HK-2 (cell line): ENCODE results near the gene AKT1.

ENCODE experiments used
- DNase-seq: peaks from one replicate; pipeline ENCODE4 v3.0.0-alpha.2; 2018; ENCODE audit not compliant: unreplicated experiment

The AKT1 gene

DNA sequence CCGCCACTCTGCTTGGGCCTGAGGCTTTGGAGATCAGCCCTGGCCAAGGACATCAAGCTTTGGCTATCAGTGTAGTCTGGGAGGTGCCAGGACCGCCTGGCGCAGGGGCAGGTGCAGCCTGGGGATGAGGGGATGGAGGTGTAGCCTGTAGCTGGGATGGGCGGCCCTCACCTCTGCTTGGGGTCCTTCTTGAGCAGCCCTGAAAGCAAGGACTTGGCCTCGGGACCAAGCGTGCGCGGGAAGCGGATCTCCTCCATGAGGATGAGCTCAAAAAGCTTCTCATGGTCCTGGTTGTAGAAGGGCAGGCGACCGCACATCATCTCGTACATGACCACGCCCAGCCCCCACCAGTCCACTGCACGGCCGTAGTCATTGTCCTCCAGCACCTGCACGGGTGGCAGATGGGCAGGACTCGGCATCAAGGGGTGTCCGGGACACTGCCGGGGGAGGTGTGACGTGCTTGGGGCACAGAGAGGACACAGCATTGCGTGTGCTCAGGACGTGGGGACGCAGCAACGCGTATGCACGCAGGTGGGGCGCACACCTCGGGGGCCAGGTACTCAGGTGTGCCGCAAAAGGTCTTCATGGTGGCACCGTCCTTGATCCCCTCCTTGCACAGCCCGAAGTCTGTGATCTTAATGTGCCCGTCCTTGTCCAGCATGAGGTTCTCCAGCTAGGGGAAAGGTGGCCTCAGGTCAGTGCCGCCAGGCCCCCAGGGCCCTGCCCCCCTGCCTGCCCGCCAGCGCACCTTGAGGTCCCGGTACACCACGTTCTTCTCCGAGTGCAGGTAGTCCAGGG is 22.6 kb downstream of the AKT1 start:
- DNase-seq, result no peak

DNA sequence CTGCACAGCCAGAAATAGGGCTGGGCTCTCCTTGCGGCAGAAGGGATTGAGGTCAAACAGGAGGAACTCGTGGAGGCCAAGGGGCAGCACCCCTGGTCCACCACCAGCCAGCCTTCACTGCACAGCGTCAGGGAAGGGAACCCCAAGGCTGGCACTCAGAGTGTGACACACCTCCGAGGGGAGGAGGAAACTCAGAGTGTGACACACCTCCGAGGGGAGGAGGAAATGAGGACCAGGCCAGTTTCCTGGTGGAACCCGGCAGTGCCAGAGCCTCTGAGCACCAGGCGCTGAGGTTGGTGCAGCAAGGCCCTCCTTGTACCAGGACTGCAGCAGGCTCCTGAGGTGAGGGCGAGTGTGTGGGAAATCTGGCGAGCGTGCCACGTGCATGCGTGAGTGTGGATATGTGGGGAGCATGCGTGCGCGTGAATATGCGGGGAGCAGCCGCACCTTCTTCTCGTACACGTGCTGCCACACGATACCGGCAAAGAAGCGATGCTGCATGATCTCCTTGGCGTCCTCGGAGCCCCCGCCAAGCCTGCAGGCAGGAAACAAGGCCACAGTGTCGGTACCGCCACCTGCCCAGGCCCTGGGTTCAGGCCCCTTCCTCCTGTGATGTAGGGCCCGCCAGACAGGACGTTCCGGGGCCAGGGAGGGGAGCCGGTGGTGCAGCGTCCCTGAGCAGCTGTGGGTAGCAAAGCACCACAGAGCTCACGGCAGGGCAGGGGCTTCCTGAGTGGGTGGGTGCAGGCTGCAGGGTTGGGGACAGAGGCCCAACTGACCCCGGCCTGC is 23.4 kb downstream of the AKT1 start:
- DNase-seq, result no peak

DNA sequence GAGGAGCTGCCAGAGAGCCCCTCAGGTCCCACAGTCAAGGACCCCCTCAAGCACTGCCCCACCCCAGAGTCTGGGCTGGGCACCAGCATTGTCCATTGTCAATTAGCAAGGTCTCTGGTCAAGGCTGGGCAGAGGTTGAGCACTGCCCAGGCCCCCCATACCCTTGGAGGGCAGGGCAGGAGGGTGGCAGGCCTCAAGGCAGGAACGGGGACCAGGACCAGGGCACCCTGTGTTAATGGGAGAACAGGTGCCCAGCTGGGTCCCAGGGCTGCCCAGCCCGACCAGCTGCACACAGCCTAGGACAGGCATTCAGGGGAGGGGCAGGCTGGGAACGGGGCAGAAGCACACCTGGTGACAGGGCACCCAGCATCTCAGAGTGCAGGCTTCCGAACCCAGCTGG is 24.2 kb downstream of the AKT1 start:
- no peak for DNase-seq

DNA sequence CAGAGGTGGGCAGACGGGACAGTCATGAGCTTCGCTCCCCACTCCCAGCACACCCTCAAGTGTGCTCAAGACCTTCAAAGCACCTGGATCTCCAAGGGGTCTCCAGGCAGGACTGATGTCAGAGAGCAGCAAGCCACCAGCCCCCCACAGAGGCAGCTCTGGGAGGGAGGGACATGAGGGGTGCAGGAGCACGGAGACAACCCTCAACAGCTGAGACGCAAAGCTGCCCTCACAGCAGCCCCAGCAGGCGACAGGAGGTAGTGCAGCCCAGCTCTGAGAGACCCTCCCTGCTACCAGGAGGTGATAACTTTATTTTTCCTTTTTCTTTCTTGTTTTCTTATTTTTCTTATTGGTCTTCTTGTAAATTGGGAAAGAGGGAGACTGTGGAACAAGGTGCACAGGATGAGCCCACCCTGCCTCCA is 24.7 kb downstream of the AKT1 start:
- DNase-seq, result no peak

DNA sequence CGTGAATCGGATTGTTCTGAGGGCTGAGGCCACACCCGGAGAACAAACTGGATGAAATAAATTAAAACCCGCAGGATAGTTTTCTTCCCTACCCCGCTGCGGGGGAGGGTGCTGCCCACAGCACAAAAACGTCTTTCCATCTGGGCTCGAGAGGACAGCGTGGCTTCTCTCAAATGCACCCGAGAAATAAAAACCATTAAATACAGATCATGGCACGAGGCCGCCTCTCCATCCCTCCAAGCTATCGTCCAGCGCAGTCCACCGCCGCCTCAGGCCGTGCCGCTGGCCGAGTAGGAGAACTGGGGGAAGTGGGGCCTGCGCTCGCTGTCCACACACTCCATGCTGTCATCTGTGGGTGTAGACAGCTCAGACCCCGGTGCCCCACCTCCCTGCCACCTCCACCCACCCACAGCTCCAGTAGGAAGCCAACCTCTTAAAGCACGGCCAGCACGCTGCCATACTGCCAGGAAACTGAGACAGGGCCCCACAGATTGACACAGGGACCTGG is 25.4 kb downstream of the AKT1 start:
- no peak for DNase-seq

DNA sequence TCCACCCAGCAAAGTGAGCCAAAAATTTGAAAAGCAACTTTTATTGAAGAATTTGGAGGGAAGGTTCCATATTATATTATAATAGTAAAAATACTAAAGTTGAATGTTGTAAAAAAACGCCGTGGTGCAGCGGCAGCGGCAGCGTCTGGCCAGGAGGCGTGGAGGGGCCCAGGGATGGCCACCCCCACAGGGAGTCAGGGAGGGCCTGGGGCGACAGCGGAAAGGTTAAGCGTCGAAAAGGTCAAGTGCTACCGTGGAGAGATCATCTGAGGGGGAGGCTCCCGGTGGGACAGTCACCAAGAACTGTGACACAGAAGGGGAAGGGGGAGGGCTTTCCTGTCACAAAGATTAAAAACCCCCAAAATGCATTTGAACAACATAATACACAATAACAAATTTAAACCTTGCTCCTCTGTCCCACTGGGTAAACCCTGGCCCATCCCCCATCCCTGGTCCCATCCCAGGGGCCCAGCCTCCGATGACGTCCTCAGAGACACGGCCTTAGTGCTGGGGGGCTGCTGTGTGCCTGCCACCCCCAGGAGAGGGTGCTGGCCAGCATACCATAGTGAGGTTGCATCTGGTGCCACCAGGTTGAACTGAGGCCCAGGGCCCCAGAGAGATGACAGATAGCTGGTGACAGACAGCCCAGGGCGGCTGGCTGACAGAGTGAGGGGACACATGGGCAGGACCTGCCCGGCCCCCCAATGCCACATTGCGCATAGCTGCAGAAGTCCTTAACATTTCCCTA is 26.1 kb downstream of the AKT1 start:
- DNase-seq, result no peak

DNA sequence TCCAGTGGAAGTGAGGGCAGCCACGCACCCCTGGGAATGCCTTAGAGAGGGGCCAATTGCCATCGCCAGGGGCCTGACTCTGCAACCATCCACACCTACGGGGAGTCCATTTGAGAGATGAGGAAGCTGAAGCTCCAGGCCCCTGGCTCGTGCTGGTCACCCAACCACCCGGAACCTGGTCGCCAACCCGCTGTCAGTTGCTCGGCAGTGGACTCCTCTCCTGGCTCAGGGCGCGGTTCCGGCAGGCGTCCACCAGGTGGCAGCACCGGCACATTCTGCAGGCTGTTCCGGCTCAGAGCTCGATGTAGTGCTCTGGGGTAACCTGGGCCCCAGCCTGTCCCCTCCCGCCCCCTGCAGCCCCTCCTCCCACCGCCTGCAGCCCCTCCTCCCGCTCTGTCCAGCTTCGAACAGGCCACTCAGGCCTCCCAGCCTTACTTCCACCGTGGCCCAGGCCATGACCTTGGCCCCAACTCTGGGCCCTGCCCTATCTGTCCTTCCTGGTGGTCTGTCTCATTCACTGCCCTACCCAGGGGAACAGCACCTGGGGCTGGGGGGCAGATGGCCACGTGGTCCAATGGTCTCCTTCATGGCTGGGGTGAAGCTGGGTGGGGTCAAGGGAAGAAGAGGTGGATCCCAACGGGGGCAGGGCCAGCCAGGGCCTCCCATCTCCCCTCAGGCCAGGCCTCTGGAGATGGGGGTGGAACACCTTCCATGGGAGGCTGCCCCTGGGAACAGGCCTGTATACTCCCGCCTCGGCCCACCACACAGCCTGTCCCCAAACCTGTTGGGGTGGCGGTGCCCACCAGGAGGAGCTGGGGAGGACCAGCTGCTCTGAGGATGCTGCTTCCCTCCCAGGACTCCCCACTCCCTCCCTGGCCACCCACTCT is 26.9 kb downstream of the AKT1 start:
- peak; percentile 97 for DNase-seq

DNA sequence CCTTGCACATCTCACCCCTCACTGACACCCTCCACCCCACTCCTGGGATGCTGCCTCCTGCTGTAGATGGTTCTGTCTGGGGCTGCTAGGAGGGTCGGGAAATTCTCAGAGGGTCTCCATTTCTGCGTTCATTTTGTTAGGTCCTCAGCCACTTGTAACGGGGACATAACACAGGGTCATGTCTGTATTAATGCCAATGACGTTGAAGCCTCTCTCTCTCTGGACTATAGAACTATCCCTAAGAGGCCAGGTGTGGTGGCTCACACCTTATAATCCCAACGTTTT is 28.0 kb downstream of the AKT1 start:
- DNase-seq, result no peak

DNA sequence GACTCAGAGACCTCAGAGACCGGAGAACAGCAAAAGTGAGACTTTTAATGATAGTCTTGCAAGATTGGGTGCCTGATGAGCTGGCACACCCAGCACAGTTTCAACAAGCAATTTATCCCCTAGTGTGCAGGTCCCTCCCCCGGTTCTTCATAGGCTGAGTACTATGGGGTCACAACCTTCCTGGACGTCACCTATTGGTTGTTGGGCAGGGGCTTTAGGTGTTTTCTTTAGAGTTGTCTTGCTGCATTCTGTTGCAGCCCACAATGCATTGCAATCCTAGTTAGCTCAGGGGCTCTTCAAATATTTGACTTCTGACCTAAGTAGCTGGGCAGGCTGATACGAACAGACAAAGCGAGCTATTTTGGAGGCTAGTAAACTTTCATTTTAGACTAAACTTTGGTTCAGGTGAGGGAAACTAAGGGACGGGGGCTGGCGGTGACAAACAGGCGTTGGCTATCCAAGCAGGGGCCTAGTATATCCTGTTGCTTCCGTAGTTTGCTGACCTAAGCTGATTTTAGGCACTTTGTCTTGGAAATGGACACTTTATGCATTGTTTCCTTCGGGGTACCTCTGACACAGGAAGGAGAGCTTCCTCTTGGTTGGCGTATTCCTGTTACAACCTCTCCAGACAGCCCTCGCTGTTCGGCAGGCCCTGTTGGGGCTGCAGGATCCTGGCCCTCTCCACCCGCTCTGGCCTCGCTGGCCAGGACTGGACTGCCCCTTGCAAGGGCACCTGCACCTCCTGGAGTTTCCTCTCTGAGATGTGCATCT is 28.5 kb downstream of the AKT1 start:
- no peak for DNase-seq

DNA sequence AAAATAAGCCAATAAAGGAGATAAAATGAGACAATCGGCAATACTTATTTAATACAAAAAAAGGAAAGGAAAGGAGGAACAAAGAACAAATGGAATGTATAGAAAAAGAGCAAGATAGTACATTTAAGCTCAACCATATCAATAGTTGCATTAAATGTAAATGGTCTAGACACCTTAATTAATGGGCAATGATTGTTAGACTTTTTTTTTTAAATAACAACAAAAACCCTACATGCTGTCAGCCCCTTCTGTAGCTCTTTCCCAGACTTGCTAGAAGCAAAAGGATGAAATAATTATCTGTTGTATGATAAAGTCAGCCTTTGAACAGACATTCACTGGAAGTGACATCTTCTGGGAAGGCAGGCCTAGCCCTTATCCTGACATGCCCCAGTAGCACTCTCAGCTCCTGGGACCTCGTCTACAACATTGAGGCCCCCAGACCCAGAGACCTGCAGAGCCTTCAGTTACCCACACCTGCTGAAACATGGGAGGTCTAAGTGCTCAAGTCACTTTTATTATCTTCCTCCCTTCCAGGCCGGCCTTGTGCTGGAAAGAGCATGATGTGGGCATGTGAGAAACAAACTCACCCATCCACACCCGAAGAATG is 29.2 kb downstream of the AKT1 start:
- DNase-seq, result no peak

DNA sequence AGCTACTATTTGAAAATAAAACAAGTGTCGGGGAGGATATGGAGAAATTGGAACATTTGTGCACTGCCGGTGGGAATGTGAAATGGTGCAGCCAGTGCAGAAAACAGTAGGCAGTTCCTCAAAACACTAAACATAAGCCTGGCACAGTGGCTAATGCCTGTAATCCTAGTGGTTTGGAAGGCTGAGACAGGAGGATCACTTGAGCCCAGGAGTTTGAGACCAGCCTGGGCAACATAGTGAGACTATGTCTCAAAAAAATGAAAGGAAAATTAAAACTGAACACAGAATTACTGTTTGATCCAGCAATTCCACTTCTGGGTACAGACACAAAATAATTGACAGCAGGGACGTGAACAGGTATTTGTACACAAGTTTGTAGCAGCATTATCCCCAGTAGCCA is 30.0 kb downstream of the AKT1 start:
- no peak for DNase-seq

DNA sequence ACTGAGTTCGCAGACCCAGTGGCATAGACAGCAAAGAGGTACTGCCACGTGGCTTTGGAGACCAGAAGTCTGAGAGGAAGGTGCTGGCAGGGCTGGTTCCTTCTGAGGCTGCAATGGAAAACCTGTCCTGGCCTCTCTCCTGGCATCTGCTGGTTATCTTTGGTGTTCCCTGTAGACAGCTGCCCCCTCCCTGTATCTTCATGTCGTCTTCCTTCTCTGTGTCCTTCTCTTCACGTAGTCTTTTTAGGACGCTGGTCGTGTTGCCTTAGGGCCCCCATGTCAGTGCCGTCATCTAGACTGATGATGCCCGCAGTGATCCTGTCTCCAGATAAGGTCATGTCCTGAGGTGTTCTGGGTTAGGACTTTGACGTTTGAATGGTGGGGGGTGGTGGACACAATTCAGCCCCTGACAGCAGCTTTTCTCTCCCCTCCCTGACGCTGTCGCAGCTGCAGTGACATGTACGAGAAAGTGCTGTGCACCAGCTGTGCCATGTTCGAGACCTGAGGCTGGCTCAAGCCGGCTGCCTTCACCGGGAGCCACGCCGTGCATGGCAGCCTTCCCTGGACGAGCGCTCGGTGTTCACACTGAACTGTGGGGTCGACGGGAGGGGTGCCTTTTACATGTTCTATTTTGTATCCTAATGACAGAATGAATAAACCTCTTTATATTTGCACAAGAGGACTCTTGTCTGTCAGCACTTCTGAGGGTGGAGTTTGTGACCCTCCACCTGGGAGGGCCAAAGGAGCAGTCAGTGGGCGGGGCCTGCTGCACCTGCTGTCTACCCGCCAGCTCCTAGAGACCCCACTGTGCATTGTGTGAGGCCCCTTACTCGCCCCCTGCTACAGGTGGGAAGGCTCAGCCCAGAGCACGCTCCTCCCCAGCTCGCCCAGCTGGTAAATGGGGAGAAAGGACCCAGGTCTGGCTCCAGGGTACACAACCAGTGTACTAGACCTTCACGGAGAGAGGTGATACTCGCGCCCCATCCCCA is 36.3 kb downstream of the AKT1 start:
- no peak for DNase-seq

DNA sequence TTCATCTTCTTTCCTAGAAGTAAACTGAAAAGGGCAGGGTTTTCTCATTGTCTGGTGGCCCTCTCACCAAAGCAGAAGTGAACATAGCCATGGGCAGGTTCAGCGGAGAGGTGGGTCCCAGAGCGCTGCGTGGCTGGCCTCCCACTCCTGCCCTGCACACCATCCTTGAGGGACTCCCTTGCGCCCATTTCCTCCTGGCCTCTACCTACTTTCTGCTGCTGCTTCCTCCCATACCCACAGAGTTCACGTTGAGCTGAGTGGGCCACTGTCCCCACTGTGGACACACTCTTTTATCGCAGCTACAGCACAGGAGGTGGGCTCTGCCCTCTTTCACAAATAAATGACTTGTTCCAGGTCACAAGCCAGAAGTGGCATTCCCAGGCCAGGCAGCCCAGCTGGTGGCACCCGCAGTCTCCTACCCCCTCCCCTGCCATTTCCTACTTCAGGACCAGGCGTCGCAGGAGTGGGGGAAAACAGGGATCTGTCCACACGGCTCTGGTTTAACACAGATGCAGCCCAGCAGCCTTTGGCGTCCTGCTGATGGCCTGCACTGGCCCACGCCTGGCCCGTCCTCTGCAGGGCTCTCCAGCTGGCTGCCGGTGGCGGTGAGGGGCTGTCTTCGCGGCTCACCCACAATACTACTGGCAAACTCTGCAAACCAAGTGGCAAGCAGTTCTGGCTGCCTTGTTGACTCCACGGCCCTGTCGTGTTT is 37.7 kb downstream of the AKT1 start:
- no peak for DNase-seq

DNA sequence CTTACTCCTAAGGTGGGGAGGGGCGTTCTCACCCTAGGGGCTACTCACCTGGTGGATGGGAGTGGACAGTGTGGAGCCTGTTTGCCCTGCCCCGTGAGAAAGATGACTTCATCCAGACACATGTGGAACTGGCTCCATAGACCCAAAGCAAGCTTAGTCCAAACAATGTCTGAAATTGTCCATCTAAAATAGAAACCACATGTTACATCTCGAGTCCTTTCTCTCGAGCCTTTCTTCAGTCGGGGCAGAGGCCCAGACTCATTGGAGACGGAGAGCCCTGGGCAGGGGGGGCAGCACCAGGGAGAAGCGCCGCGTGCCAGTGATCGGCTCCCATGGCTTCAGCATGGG is 38.3 kb downstream of the AKT1 start:
- DNase-seq, result no peak

DNA sequence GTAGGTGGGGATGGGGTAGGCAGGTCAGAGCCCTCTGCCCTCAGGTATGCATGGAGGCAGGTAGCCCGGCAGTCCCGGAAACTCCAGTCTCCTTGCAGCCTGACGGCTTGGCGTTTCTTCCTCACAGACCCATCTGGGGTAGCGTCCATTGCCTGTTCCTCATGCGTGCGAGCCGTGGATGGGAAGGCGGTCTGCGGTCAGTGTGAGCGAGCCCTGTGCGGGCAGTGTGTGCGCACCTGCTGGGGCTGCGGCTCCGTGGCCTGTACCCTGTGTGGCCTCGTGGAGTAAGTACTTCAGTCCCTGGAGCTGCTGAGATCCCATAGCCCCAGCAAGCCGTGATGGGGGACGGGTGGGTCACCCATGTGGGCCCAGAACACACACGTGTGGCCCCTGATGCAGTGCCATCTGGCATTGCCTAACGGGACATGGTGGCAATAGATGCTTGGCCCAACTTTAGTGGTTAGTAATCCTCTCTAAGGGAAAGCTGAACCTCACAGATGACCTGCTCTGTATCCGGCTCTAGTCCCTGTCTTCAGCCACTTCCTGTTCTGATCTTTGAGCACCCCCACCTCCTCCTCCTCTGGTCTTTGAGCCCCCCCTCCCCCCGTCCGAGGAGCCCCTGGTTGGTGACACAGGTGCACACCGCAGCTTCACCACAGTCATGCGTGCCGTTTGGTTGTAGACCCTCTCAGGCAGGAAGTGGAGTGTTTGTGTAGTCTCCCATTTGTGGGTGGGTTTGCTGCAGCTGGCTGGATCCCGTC is 38.9 kb downstream of the AKT1 start:
- no peak for DNase-seq

DNA sequence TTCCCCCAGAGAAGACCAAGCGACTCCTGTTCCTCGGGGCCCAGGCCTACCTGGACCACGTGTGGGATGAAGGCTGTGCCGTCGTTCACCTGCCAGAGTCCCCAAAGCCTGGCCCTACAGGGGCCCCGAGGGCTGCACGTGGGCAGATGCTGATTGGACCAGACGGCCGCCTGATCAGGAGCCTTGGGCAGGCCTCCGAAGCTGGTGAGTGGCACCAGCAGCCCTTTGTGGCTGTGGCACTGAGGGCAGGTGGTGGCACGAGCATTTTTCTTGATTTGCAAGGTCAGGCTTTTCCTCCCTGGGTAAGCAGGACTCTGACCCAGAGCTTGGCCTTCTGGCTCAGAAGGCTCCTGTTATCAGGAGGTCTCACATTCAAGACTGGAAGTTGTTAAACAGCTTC is 39.9 kb downstream of the AKT1 start:
- no peak for DNase-seq

DNA sequence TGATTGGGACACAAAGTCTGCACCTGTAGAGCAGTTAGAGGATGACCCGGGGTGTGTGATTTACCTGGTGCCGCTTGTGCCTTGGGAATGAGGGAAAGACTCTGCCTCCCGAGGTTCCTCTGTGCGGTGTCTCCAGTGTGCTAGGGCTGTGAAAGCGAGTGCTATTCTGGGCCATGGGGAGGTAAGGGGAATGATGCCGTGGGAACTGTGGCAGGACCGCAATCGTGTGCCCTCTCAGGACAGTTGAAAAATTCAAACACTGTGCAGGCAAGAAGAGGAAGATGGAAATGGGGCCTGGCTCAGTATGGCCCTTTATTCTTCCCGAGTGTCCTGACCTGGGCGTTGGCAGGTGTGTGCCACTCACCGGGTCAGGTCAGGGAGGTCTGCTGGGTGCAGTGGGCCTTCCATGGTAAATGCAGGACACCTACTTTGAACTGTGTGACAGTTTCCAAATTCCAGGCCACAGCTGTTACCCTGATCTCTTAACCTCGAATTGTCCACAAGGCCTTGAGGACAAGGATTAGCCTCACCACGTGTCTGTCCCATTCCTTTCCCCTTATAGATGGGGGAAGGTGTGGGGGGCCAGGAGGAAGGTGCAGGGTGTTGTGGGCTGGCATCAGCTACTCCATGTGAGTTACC is 41.2 kb downstream of the AKT1 start:
- DNase-seq, result no peak
